Raji (cell line): Measurements from ENCODE around the gene HCST.

Experiments used
- POLR2A ChIP-seq: IDR thresholded peaks from 2 replicates; pipeline ENCODE4 v1.6.1; 2011; ENCODE audit warnings: low read depth, low read length, control low read depth; ENCODE audit not compliant: insufficient read depth

The HCST gene

DNA sequence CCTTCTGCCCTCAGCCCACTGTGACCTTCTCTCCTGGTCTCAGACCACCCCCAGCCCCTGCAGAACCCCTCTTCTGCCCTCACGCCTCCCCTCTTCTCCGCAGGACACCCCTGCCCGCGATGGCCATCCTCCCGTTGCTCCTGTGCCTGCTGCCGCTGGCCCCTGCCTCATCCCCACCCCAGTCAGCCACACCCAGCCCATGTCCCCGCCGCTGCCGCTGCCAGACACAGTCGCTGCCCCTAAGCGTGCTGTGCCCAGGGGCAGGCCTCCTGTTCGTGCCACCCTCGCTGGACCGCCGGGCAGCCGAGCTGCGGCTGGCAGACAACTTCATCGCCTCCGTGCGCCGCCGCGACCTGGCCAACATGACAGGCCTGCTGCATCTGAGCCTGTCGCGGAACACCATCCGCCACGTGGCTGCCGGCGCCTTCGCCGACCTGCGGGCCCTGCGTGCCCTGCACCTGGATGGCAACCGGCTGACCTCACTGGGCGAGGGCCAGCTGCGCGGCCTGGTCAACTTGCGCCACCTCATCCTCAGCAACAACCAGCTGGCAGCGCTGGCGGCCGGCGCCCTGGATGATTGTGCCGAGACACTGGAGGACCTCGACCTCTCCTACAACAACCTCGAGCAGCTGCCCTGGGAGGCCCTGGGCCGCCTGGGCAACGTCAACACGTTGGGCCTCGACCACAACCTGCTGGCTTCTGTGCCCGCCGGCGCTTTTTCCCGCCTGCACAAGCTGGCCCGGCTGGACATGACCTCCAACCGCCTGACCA is 37.2 kb downstream of the HCST start:
- TF ChIP-seq POLR2A = no peak

DNA sequence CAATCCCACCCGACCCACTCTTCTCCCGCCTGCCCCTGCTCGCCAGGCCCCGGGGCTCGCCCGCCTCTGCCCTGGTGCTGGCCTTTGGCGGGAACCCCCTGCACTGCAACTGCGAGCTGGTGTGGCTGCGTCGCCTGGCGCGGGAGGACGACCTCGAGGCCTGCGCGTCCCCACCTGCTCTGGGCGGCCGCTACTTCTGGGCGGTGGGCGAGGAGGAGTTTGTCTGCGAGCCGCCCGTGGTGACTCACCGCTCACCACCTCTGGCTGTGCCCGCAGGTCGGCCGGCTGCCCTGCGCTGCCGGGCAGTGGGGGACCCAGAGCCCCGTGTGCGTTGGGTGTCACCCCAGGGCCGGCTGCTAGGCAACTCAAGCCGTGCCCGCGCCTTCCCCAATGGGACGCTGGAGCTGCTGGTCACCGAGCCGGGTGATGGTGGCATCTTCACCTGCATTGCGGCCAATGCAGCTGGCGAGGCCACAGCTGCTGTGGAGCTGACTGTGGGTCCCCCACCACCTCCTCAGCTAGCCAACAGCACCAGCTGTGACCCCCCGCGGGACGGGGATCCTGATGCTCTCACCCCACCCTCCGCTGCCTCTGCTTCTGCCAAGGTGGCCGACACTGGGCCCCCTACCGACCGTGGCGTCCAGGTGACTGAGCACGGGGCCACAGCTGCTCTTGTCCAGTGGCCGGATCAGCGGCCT is 37.9 kb downstream of the HCST start:
- TF ChIP-seq POLR2A = no peak

DNA sequence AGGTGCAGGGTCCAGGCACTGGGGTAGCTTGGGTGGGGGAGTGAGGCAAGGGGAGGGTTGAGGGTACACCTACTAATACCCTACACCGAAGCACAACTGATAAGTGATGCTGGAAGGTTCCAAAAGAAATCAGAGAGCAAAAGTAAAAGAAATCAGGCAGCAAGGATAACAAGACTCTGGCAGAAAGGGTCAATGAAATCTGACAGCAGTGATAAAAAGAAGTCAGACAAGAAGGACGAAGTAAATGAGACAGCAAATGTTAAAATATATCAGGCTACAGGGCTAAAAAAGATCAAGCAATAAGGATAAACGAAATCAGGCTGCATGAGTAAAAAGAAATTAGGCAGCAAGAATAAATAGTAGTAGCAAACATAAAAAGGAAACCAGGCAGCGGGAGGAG is 38.5 kb downstream of the HCST start:
- TF ChIP-seq POLR2A = no peak

DNA sequence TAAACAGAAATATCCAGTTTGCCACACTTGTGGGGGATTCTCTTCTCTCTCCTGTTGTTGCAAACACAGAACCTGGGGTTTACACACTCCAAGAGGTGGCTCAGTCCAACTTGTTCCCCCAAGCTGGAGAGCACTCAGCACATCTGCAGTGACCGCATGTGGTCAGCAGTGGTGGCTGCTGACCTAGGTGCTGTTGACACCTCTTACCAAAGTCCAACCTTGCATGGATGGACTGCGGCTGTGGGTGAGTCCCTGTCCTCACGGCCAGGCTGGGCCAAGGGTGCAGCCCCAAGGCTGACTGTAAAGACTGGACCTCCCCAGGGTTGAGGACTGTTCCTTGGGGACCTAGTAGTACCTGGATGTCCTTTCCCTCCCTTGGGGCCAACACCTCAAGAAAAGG is 39.9 kb downstream of the HCST start:
- TF ChIP-seq POLR2A = no peak

DNA sequence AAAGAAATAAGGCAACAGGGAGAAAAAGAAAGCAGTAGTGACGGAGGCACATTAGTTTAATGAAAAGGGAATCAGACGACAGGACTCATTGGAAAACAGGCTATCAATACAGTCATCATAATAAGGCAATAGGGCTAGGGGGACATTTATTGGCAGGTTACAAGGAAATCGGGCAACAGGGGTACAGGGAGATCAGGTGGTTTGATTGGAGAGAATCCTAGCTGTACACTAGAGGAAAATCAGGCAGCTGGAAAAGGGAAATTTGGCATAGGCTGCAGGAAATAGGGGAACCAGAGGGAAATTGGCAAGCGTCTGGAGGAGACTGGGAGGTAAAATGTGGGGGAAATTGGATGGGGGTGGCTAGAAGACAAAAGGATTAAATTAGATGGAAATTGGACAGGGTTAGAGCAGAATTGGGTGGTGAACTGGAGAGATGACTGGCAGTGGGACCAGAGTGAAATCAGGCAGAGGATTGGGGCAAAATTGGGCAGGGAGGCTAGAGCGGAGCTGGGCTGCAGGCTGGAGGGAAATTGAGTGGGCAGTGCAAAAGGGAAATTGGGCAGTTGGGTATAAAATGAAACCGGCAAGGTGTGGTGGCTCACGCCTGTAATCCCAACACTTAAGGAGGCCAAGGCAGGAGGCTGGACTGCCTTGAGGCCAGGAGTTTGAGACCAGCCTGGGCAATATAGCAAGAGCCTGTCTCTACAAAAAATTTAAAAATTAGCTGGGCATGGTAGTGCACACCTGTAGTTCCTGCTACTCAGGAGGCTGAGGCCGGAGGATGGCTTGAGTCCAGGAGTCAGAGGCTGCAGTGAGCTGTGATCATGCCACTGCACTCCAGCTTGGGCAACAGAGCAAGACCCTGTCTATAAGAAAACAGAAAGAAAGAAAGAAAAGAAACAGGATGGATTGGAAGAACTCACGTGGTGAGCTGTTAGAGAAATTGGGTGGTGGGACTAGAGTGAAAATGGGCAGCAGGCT is 41.3 kb downstream of the HCST start:
- no peak for TF ChIP-seq POLR2A

DNA sequence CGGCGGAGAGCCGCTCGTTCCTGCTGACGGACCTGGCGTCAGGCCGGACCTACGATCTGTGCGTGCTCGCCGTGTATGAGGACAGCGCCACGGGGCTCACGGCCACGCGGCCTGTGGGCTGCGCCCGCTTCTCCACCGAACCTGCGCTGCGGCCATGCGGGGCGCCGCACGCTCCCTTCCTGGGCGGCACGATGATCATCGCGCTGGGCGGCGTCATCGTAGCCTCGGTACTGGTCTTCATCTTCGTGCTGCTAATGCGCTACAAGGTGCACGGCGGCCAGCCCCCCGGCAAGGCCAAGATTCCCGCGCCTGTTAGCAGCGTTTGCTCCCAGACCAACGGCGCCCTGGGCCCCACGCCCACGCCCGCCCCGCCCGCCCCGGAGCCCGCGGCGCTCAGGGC is 42.2 kb downstream of the HCST start:
- no peak for TF ChIP-seq POLR2A

DNA sequence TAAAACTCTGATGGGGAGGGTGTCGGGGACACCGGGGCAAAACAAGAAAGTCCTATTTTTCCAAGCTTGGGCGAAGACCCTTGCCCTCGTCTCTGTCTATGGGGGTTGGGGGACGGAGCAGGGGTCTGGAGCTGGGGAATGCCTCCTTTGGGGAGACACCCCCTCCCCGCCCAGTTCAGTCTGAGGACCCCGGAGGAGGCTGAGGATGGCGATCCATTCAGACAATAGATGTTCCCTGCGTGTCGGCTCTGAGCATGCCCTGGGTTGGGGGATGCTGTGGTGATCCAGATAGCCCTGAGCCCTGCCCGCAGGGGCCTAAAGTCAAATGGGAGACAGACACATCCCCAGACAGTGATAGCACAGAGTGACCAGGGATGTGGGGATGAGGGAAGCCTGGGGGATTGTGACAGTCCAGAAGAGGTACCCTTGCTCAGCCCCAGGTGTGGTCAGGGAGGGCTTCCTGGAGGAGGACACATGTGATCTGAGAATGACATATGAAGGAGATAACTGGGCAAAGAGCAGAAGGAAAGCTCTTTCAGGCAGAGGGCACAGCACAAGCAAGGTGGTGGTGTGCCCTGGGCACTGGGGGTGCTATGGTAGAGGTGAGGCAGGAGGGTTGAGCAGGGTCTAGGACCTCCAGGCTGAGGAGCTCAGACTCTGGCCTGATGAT is 42.9 kb downstream of the HCST start:
- TF ChIP-seq POLR2A = no peak

DNA sequence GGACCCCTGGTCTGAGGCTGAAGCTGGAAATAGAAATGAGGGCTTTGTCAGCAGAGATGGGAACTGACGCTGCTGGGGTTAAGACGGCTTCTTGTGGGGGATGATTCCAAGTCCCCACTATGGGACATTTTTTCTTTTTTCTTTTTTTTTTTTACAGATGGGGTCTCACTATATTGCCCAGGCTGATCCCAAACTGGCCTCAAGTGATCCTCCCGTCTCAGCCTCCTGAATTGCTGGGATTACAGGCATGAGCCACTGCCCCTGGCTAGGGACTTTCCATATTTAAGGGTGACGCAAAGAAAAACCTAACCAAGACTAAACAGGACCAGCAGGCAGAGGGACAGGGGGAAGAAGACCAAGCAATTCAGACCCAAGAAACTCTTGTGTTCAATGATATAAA is 43.9 kb downstream of the HCST start:
- no peak for TF ChIP-seq POLR2A

DNA sequence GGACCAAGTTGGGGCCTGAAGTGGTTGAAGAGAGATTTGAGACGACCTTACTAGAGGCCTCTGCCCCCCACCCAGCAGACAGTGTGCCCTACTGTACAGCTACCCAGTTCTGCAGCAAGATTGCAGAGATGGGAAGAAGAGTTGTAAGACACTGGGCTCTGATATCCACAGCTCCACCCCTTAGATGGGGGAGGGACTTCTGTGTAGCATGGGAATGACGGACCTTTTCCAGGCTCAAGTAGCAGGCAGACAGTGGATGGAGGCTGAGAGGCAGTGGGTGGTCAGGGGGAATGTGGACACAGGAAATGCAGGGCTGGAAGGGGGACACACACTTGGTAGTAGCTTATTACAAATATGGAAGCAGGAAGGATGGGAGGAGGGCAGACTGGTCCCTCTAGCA is 46.8 kb downstream of the HCST start:
- no peak for TF ChIP-seq POLR2A
